K562 (cell line): ENCODE results near the gene MED22. TPM values are rescaled to one million over a fixed set of nuclear protein-coding genes. Genes with fewer than 3 reads are reported as not detected.
A peak's percentile ranks its signal among the peaks of the same experiment; 100 is the strongest.

Source experiments
- CBX5 ChIP-seq: IDR thresholded peaks from 2 replicates; pipeline ENCODE4 v1.6.1; 2014; ENCODE audit warnings: low read depth, borderline replicate concordance
- DIDO1 ChIP-seq: fragments of 450-650 bp; IDR thresholded peaks from 2 replicates; pipeline ENCODE4 v1.6.1; 2016; ENCODE audit warnings: low read depth, missing biosample characterization, missing genetic modification characterization
- DPF2 ChIP-seq: fragments of 450-650 bp; IDR thresholded peaks from 2 replicates; pipeline ENCODE4 v1.6.1; 2016
- E2F6 ChIP-seq, 2 experiments: IDR thresholded peaks; 2 replicates each; pipeline ENCODE4 v1.6.1; 2011; ENCODE audit warnings: borderline replicate concordance in 1 of 2, control low read depth in 1 of 2, low read depth in 1 of 2, low read length in 1 of 2, mild to moderate bottlenecking in 1 of 2, mixed read lengths in 1 of 2, moderate library complexity in 1 of 2; ENCODE audit not compliant: insufficient read depth in 1 of 2, insufficient read length in 1 of 2, poor library complexity in 1 of 2, severe bottlenecking in 1 of 2; ENCODE audit errors: extremely low read depth in 1 of 2
- EHMT2 ChIP-seq: fragments of 450-650 bp; IDR thresholded peaks from 2 replicates; pipeline ENCODE4 v1.6.1; 2018; ENCODE audit warnings: antibody characterized with exemption
- FIP1L1 ChIP-seq: fragments of 200-400 bp; formaldehyde crosslinking; IDR thresholded peaks from 2 replicates; pipeline ENCODE4 v1.6.1; 2018; ENCODE audit warnings: mild to moderate bottlenecking, low read depth, low read length; ENCODE audit not compliant: poor library complexity, severe bottlenecking
- GABPB2 ChIP-seq: fragments of 250-450 bp; sonication (Bioruptor Pico); conservative IDR thresholded peaks from 2 replicates; pipeline ENCODE4 v1.5.1; 2021; ENCODE audit warnings: mild to moderate bottlenecking
- ILF3 ChIP-seq: fragments of 450-650 bp; IDR thresholded peaks from 2 replicates; pipeline ENCODE4 v1.6.1; 2018; ENCODE audit warnings: antibody characterized with exemption, mild to moderate bottlenecking, moderate library complexity, borderline replicate concordance
- PHF20 ChIP-seq: fragments of 450-650 bp; IDR thresholded peaks from 2 replicates; pipeline ENCODE4 v1.6.1; 2018; ENCODE audit not compliant: partially characterized antibody
- PHF21A ChIP-seq: fragments of 450-650 bp; IDR thresholded peaks from 2 replicates; pipeline ENCODE4 v1.6.1; 2017; ENCODE audit warnings: low read depth, borderline replicate concordance
- RREB1 ChIP-seq: fragments of 250-450 bp; sonication (Bioruptor Pico); IDR thresholded peaks from 2 replicates; pipeline ENCODE4 v1.4.0; 2020
- TOE1 ChIP-seq, 2 experiments: fragments of 450-650 bp in 1 of 2; sonication (generic) in 1 of 2; formaldehyde crosslinking in 1 of 2; IDR thresholded peaks; 2 replicates each; pipeline versions ENCODE4 v1.7.1 to v1.8.0; 2016 to 2022; ENCODE audit warnings: borderline replicate concordance in 2 of 2, mild to moderate bottlenecking in 2 of 2, antibody characterized with exemption in 1 of 2, inconsistent platforms in 1 of 2, low read depth in 1 of 2, missing genetic modification reagents in 1 of 2, moderate library complexity in 1 of 2
- polyA plus RNA-seq, 8 experiments: library from polyadenylated mRNA; depleted of rRNA in 4 of 8; stranded (reverse) in 5 of 8; unstranded in 3 of 8; fragments of >200 nt; fragmentation: Nextera tagmentation in 2 of 8; fragmentation: Illumina TruSeq in 1 of 8; extraction: Ambion mirVana in 2 of 8; extraction: Trizol in 1 of 8; gene quantifications; 2 replicates each; pipeline versions ENCODE4 v1.2.1 to v1.2.3, GENCODE V29; 2011 to 2014; ENCODE audit warnings: inconsistent platforms in 1 of 8, missing spikeins in 1 of 8
- total RNA-seq, 7 experiments: library from RNA; depleted of rRNA in 6 of 7; stranded (reverse); fragments of >200 nt in 6 of 7; fragmentation: Illumina TruSeq in 2 of 7; extraction: Trizol in 2 of 7; gene quantifications; 2 replicates each; pipeline versions ENCODE4 v1.2.1 to v1.2.3, GENCODE V29; 2011 to 2021; ENCODE audit warnings: low replicate concordance in 1 of 7
- TF ChIP-seq, protein P1 (sequence below), 2 experiments: fragments of 450-650 bp; conservative IDR thresholded peaks; 2 replicates each; pipeline ENCODE4 v1.6.1; 2017; ENCODE audit warnings: mild to moderate bottlenecking in 2 of 2, moderate library complexity in 2 of 2
- TF ChIP-seq, protein P2 (sequence below): conservative IDR thresholded peaks from 2 replicates; pipeline ENCODE4 v1.6.1; 2011; ENCODE audit warnings: low read depth, mild to moderate bottlenecking, low read length; ENCODE audit not compliant: control insufficient read depth
- TF ChIP-seq, protein P3 (sequence below): sonication (generic); formaldehyde crosslinking; IDR thresholded peaks from 2 replicates; pipeline ENCODE4 v1.8.0; 2022; ENCODE audit warnings: missing genetic modification reagents, mild to moderate bottlenecking, moderate library complexity, borderline replicate concordance

Gene MED22
- total and polyA plus RNA-seq, 9 of the 15 experiments (the other 6 are each of a cell fraction or from before 2014, with no cell fraction given): 0.73 to 35.6 (median 22.3) TPM

DNA sequence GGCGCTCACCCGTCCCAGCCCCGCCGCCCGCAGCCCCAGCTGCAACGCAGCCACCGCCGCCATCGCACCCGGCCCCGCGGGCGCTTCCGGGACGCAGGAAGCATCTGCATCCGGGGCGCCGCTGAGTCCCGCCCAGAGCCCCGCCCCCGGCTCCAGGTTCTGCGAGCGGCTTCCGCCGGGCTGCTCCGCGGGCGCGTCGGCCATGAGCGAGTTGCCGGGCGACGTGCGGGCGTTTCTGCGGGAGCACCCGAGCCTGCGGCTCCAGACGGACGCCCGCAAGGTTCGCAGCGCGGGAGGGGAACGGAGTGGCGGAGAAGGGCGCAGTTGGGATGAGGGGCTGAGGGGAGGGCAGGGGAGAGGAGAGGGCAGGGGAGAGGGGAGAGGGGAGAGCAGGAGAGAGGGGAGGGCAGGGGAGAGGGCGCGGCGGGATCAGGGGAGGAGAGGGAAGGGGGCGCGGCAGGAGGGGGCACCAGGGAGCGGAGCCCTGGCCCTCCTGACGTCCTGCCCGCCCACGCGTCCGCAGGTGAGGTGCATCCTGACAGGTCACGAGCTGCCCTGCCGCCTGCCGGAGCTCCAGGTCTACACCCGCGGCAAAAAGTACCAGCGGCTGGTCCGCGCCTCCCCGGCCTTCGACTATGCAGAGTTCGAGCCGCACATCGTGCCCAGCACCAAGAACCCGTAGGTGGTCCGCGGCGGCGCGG is 8.6 kb upstream of the MED22 start, which contains the start of the genes SURF1 and SURF2 (continued):
- TF ChIP-seq TOE1 (IDR thresholded peaks at IDR 0.05; ENCODE audit: borderline replicate concordance) (no peak), TOE1 (CRISPR knock-in tag; IDR thresholded peaks at IDR 0.05; ENCODE audit: borderline replicate concordance, low read depth) (no peak), PHF20 (peak; percentile 77), DPF2 (peak; percentile 28; the same call in 1 of the 2 replicates), ILF3 (no peak), EHMT2 (no peak), E2F6 (IDR thresholded peaks at IDR 0.05; ENCODE audit: borderline replicate concordance in 1 of 2, extremely low read depth in 1 of 2, insufficient read depth in 1 of 2, insufficient read length in 1 of 2, low read depth in 1 of 2, low read length in 1 of 2, poor library complexity in 1 of 2, severe bottlenecking in 1 of 2) (peak in 1 of 2 experiments; percentile 52), FIP1L1 (no peak), PHF21A (no peak), DIDO1 (tag) (no peak), CBX5 (no peak), GABPB2 (CRISPR knock-in tag) (no peak), RREB1 (CRISPR knock-in tag) (no peak)
- TF ChIP-seq, protein P1, sequence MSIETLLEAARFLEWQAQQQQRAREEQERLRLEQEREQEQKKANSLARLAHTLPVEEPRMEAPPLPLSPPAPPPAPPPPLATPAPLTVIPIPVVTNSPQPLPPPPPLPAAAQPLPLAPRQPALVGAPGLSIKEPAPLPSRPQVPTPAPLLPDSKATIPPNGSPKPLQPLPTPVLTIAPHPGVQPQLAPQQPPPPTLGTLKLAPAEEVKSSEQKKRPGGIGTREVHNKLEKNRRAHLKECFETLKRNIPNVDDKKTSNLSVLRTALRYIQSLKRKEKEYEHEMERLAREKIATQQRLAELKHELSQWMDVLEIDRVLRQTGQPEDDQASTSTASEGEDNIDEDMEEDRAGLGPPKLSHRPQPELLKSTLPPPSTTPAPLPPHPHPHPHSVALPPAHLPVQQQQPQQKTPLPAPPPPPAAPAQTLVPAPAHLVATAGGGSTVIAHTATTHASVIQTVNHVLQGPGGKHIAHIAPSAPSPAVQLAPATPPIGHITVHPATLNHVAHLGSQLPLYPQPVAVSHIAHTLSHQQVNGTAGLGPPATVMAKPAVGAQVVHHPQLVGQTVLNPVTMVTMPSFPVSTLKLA (conservative IDR thresholded peaks at IDR 0.05): peak; percentile 70 to 84
- TF ChIP-seq, protein P2, sequence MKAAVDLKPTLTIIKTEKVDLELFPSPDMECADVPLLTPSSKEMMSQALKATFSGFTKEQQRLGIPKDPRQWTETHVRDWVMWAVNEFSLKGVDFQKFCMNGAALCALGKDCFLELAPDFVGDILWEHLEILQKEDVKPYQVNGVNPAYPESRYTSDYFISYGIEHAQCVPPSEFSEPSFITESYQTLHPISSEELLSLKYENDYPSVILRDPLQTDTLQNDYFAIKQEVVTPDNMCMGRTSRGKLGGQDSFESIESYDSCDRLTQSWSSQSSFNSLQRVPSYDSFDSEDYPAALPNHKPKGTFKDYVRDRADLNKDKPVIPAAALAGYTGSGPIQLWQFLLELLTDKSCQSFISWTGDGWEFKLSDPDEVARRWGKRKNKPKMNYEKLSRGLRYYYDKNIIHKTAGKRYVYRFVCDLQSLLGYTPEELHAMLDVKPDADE: peak; percentile 60; the same call in 1 of the 2 replicates
- TF ChIP-seq, protein P3, sequence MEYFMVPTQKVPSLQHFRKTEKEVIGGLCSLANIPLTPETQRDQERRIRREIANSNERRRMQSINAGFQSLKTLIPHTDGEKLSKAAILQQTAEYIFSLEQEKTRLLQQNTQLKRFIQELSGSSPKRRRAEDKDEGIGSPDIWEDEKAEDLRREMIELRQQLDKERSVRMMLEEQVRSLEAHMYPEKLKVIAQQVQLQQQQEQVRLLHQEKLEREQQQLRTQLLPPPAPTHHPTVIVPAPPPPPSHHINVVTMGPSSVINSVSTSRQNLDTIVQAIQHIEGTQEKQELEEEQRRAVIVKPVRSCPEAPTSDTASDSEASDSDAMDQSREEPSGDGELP (CRISPR knock-in tag): peak; percentile 40
